Endometrium (tissue), 2 donors: Measurements from ENCODE around the gene CPA1.
A peak's percentile ranks its signal among the peaks of the same experiment; 100 is the strongest.
"Not testable (repeated sequence)": the region's sequence is repeated elsewhere in the genome, so short reads cannot be mapped to it uniquely, and the experiment has no call there.

Source experiments
- FAIRE-seq: peaks from 2 replicates; lab custom pipeline; 2012; peaks lifted over from hg19 to GRCh38; lab: Jason Lieb, UNC
- donor health status: control.
- donor health status: control.

Gene CPA1

DNA sequence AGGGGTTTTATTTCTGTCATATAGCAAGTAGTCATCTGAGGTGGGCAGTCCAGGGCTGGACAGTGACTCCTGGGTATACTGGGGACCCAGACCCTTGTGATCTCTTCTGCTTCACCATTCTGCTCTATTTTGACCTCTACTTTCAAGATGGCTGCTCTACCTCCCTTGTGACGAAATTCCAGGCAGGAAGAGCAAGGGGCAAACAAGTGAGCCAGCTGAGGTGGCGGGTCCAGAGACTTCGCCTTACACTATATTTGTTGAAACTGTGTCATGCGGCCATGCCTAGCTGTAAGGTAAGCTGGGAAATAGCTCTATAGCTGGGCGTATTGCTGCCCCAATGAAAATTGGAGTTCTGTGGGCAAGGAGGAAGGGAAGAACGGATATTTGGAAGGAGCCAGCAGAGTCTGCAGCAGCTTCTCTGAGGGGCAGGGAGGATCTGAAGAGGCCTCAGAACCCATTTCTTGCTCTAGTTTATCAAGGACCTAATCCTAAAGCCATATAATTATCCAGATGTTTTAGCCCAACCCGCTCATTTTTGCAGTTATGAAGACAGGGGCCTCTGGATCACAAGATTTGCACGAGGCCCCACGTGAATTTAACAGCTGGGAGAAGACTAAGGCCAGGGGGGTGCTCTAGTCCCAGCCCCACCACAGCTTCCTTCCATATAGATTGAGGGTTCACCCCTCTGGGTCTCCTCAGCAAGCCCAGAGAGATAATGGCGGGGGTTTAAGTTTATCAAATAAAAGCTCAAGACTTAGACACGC is 7.7 kb upstream of the CPA1 start:
- no peak for FAIRE-seq

DNA sequence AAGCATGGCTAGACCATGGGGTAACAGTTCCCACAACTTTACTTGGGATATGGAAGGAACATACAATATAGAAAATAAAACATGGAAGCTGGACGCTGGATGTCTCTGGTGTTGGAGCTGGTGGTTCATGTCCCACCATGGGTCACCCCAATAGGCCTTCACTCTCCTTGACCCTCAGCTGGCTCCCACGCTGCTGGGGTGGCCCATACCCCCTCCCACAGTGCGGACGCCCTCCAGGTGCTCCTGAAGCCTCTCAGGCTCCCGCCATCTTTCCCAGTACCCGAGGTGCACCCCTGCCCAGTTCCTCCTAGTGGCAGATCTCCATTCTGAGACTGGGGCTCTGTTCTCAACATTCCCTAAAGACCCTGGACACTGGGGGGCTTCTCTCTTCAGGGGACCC is 5.8 kb upstream of the CPA1 start:
- FAIRE-seq, result no peak

DNA sequence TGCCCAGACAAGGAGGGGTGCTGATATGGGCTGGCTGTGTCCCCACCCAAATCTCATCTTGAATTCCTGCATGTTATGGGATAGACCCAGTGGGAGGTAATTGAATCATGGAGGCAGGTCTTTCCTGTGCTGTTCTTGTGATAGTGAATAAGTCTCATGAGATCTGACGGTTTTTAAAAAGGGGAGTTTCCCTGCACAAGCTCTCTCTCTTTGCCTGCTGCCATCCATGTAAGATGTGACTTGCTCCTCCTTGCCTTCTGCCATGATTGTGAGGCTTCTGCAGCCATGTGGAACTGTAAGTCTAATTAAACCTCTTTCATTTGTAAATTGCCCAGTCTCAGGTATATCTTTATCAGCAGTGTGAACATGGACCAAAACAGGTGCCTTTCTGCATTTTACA is 3.8 kb upstream of the CPA1 start:
- not testable (repeated sequence) for FAIRE-seq

DNA sequence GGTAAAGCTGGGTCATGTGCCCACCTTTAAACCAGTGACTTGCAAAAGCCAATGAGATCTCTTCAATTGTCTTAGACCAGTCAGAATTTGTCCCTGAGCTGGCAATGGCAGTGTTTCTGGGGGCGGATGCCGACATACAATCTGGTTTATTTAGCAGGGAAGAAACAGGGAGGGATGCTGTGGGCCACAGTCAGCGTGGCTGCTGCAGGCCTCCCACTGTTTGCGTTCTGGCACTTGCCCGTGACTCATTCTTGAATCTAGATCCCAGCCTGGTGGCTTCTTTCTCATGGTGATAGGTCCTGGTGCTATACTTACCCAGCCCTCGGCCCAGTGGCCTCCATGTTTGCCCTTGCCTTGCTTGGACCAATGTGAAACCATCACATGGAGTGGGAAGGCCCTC is 3.1 kb upstream of the CPA1 start:
- no peak for FAIRE-seq

DNA sequence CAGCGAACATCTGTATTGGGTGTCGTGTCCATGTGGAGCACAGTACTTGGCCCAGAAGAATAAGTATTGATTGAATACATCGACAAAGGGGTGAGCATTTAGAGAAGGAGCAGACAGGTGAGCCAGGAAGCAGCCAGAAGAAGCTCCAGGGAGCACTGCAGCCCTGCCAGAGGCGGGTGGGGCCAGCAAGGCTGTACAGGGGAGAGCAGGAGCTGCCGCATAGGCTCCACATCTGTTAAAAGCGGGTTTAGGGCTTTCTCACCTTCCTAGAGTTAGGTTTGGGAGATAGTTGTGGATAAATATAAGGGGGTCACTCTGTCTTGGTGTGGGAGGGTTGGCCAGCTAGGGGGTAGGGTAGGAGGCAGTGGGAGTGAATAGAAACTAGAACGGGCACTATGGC is 1.3 kb upstream of the CPA1 start:
- FAIRE-seq, result no peak

DNA sequence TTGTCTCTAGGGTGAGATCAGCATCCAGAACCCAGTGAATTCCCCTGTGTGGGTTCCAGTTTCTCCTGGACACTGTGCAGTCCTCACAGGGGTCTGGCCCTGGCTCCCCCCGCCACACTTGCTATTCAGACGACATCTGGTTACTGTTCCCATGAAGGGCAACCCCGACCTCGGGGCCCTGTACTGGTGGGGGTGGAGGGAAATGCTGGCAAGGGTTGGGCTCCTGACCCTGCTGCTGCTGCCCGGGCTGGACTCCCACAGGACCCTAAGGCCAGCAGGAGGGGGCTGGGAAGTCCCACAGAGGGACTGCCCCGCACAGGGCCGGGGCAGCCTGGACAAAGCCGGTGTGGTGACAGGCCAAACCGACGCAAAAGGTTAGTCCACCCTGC is 768 bp upstream of the CPA1 start:
- no peak for FAIRE-seq

DNA sequence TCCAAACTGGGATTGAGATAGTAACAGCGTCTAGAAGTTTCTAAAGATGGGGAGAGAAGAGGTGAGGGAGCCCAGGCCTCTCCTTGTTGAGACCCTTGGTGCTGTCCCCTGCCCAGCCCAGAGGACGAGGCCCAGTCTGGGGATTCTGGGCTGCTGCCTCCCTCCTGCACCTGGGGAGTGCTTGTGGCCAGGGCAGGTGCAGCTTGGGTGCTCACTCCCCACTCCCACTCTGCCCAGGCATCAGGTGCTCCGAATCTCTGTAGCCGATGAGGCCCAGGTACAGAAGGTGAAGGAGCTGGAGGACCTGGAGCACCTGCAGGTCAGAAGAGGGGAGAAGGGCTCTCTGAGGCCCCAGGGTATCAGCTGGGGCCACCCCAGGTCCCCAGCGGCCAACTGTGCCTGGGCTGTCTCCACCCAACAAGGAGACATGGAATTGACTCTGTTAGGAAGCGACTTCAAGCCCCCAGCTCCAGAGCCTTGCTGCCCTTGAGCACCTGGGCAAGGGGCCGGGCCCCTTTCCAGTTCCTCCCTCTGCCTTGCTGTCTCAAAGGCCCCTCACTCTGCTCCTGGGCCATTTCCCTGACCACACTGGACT is 664 bp downstream of the CPA1 start:
- FAIRE-seq, result no peak

DNA sequence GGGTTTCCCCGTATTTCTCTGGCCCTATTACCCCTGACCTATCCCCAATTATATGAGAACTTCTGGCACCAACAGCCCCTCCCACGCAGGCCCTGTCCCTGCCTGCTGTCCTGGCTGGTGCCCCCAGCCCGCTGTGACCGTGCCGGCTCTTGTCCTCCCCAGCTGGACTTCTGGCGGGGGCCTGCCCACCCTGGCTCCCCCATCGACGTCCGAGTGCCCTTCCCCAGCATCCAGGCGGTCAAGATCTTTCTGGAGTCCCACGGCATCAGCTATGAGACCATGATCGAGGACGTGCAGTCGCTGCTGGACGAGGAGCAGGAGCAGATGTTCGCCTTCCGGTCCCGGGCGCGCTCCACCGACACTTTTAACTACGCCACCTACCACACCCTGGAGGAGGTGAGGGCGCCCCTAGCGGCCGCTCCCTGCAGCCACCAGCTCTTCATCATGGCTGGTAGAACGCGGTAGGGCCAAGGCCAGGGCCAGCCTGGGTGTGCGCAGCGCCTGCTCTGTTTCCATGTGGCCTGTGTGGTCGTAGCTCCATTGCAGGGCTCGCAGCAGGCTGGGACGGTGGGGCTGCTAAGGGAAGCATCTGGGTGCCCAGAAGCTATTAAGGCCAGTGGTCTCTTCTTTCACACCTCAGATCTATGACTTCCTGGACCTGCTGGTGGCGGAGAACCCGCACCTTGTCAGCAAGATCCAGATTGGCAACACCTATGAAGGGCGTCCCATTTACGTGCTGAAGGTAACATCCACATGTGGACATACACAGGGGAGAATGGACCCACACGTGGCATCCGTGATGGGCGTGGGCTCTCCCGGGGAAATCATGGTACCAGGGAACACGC is 1.4 kb downstream of the CPA1 start:
- FAIRE-seq, result no peak

DNA sequence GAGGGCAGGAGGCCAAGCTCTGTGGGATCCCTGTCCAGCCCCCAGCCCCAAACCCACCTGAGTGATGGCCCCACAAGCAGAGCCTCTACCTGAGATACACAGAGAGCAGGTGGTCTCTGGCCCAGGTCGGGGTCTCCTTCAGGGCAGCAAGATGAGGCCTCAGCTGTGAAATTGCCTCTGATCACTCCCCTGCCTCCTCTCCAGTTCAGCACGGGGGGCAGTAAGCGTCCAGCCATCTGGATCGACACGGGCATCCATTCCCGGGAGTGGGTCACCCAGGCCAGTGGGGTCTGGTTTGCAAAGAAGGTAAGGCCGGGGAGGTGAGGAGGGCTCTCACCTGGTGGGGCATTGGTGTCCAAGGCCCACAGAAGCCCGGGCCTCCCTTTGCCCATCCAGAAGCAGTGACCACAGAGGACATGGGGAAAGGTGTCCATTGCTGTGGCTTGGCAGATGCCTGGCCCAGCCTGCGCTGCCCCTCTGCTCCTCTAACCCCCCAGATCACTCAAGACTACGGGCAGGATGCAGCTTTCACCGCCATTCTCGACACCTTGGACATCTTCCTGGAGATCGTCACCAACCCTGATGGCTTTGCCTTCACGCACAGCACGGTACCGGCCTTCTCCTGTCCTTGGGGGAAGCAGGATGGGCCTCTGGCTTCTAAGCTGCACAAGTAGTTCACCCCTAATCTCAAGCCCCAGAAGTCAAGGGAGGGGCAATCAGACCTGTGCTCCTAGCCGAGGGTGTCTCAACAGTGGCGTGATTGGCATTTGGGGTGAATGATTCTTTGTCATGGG is 3.1 kb downstream of the CPA1 start:
- FAIRE-seq, result no peak

DNA sequence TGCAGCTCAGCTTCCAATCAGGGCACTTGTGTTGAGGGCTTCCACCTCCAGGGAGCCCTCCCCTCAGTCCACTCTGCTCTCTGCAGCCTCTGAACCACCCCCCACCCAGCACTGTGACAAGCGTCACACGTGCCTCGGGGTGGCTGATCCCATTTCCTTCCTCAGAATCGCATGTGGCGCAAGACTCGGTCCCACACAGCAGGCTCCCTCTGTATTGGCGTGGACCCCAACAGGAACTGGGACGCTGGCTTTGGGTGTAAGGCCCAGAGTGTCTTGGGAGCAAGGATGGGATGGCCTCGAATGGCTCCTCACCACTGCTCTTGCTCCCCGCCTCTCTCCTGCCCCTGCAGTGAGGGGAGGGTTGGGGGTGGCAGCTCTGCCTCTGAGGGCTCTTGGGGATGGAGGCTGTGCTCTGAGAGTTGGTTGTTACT is 4.1 kb downstream of the CPA1 start:
- no peak for FAIRE-seq

DNA sequence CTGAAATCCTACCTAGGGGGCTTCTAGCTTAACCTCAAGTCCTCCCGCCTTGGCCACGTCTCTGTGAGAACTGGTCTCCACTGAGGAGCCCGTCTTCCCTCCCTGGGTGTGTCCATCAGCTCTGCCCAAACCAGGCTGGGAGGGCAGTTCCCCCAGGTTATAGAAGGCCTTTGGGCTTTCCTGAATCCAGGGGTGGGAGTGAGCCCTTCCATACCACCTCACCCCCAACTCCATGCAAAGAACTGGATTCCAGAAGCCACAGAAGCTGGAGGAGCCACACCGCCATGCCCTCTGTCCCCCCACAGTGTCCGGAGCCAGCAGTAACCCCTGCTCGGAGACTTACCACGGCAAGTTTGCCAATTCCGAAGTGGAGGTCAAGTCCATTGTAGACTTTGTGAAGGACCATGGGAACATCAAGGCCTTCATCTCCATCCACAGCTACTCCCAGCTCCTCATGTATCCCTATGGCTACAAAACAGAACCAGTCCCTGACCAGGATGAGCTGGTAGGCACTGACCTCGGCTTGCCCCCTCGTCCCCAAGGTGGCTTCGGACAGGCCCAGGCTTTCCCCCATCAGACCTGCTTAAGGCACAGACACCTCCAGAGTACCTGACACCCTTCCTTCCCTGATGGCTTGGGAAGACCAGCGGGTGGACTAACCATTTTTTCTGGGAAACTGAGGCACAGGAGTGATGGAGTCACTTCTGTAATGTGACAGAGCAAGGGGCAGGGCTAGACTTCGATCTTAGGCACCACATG is 4.7 kb downstream of the CPA1 start:
- no peak for FAIRE-seq

DNA sequence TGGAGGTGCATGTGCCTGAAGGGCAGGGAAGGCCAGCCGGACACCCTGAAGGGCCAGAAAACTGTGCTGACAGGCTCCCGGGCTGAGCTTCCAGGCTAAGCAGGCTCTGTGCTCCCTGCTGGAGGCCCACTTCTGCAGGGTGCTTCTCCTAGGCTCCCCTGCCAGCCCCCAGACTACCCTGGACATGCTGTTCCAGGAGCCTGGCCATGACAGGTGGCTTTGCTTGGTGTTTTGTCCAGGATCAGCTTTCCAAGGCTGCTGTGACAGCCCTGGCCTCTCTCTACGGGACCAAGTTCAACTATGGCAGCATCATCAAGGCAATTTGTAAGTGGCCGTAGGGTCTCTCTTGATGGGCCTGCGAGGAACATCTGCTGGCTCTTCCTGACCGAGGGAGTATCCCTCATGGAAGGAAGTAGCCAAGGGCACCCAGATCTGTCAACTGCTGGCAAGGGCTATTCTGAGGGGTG is 5.3 kb downstream of the CPA1 start:
- no peak for FAIRE-seq

DNA sequence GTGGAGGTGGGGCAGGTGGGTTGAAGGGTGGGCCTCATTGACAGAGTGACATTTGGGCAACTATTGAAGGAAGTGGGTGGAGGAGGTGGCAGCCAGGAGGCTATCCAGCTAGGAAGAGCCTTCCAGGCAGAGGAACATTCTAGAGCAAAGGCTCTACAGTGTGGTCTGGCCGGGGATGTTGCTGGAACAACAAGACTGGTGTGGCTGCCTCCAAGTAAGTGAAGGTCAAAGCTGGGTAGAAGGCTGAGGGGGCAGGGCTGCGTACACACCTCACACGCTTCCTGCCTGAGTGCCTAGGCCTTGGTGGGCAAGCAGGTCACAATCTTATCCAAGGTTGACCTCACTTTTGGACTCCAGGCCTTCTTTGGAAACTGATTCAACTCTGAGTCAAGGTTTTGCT is 6.6 kb downstream of the CPA1 start:
- FAIRE-seq, result no peak

DNA sequence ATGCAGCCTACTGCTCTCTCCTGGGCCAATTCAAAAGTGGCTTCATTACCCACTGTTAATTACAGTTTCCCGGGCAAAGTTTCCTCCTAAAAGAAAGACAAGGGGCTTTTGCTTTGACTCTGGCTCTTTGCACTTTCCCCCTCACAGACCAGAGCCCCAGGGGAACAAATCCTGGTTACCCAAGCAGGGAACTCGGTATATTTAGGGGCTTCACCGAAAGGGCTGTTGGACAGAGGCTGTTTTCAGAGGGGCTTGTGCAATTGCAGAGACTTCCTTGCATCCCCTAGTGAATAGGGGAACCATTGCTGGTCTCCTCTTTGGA is 7.0 kb downstream of the CPA1 start:
- no peak for FAIRE-seq

DNA sequence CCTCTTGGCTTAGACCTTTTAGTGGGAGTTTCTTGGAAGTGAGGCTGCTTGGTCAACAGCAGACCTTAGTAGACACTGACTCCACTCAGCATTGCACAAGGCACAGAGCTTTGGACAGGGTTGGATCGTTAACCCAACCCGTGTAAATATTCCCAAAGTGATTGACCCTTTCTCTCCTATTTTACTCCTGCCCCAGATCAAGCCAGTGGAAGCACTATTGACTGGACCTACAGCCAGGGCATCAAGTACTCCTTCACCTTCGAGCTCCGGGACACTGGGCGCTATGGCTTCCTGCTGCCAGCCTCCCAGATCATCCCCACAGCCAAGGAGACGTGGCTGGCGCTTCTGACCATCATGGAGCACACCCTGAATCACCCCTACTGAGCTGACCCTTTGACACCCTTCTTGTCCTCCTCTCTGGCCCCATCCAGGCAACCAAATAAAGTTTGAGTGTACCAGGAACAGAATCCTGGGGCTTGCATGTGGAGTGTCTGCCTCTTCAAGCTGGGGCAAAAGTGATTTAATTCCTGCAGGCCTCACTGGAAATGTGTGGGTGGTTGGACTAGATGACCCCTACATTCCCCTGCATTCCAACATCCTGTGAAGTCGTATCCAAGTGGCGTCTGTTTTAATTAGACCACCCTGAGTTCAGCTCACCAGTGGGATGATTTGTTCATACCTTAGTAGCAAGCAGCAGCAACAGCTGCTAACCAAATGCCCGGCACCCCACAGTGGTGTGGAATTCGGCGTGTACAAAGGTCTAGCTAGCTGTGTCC is 7.5 kb downstream of the CPA1 start:
- peak; percentile 88 for FAIRE-seq

DNA sequence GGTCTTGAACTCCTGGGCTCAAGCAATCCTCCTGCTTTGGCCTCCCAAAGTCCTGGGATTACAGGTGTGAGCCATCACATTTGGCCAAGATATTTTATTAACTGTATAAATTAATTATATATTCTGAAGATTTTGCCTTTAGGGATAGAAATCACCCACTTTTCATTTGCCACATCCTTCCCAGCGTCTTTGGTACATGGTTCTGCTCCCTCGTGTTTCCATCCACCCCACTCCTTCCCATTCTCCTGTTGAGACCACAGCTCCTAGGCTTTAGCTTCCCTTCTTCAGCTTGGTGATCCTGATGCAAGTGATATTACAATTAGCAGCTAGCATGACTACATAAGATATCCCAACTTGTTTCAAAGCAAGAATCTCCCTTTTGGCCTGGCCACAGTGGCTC is 8.4 kb downstream of the CPA1 start:
- FAIRE-seq, result no peak

DNA sequence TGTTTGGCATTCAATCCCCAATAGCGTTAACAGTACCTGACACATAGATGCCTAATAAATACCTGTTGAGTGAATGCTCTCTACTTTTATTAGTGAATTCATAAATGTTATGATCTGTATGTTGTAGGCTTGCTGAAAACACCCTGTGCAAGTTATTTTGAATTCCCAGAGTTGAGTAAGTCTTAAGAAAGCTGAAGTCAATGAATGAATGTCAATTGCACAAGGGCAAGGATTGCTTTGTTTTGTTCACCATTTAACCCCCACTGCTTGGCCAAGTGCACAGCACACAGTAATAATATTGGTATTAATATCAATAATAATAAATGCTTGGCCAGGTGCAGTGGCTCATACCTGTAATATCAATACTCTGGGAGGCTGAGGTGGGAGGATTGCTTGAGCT is 10.2 kb downstream of the CPA1 start:
- FAIRE-seq, result no peak

DNA sequence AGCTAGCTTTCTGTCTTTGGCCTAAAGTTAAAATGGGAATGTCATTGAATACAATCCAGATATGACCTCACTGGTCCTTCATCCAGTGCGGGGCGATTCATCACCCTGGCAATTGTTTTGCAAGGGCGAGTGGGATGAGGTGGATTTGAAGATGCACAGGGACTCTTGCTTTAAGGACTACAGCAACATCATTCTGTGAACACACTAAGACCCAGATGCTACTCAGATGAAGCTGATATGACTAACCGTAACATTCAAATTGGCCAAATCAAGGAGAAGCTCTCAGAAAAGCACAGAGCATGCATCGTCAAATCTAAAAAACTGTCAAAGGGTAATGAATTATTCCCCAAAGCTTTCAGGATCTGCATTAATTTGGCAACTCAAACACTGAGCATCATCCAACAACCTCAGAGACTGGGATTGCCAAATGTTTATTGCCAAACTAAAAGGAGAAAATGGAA is 12.8 kb downstream of the CPA1 start:
- no peak for FAIRE-seq

DNA sequence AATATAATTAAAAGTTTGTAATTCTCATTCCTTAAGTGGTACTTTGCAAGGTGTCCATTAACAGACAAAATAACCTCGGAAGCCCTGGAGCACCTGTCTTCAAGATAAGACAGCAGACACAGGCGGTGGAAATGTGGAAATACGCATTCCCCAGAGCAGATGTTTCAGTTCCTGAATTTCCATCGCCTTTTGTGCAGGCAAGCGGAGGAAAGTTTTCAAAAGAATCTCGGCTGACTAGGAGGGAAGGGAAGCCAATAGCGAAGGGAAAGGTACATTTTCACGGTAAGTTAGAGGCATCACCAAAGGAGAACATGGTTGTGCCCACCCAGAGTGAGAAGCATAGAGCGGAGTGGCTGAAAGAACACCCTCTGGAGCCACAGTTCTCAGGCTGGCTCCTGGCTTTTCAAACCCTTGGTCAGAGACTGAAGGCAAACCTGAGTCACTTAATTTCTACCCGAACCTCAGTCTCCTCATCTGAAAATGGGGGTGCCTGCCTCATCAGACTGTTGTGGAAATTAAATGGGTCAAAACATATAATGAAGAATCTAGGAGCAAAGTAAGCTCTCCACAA is 13.6 kb downstream of the CPA1 start:
- no peak for FAIRE-seq

DNA sequence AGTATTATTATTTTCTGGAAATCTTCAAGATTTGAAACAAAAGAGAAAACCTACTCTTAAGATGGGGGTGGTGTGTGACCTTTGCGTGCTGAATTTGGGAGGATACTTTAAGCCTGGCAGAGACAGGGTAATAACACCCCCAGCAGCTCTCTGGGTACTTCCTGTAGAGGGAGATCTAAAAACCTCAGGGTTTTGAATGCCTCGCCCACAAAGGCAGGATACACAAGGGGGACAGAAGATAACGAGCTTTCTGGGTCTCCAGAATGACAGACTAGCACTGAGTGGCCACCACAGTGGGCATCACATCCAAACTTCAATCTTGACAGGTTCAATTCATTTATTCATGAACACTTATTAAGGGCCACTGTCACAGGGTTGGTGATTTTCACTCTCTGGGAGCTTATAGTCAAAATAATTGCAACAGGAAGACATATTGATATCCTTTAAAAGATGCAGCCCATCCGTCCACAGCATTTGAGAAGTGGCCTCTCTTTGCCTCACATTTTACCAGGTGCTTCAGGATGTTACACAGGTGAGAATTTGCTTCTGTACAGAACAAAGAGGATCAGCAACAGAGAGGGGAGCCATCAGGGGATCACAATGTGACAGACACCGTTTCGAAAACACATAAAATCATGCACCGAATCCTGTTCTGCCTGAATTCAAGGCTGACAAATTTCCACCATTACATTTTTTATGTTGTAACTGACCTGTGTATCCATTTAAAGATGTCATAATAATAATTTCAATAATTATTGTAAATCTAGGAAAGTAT is 14.3 kb downstream of the CPA1 start:
- peak; percentile 33 for FAIRE-seq
